IMR-90 (cell line): Measurements from ENCODE around the gene CWC25. TPM values are rescaled to one million over a fixed set of nuclear protein-coding genes. Genes with fewer than 3 reads are reported as not detected.

Experiments used
- ATAC-seq: fragments of 200-7000 bp; cut with Tn5 transposase; 2 replicates; pipeline ENCODE4 v1.9.1; 2020; ENCODE audit warnings: low read depth, mild to moderate bottlenecking, moderate library complexity
- BruUV-seq: library from RNA; stranded (reverse); fragments of 400-500 nt; replicated peaks from 2 replicates; lab custom pipeline; 2021; lab: Mats Ljungman, UMichigan
- CTCF ChIA-PET: fragments of 300-600 bp; formaldehyde crosslinking; extraction: SDS; loops from one replicate; lab custom pipeline; 2021; ENCODE audit warnings: antibody characterized with exemption; lab: Yijun Ruan, JAX
- POLR2A ChIA-PET: fragments of 300-600 bp; sonication (Branson Sonifier 250); formaldehyde crosslinking; loops from one replicate; lab custom pipeline; 2022; ENCODE audit warnings: antibody characterized with exemption; ENCODE audit not compliant: unreplicated experiment; lab: Charles Lee
- DNase-seq: peaks from one replicate; pipeline ENCODE4 v3.0.0; 2013
- H2AFZ ChIP-seq: replicated peaks from 2 replicates; pipeline ENCODE3; 2013; ENCODE audit warnings: low read length, mild to moderate bottlenecking; ENCODE audit not compliant: poor library complexity
- H2AK5ac ChIP-seq: 2 replicates; pipeline ENCODE4 v1.6.1; 2013; ENCODE audit warnings: low read depth, low read length, inconsistent platforms
- H2AK9ac ChIP-seq: replicated peaks from 2 replicates; pipeline ENCODE3; 2013; ENCODE audit warnings: mild to moderate bottlenecking, low read depth, low read length, moderate library complexity; ENCODE audit not compliant: poor library complexity
- H2BK120ac ChIP-seq: 2 replicates; pipeline ENCODE4 v1.6.1; 2013; ENCODE audit warnings: low read depth, low read length, inconsistent platforms
- H2BK15ac ChIP-seq: 3 replicates; pipeline ENCODE4 v1.6.1; 2013; ENCODE audit warnings: low read depth, low read length, inconsistent platforms
- H2BK20ac ChIP-seq: 2 replicates; pipeline ENCODE4 v1.6.1; 2013; ENCODE audit warnings: low read depth, mild to moderate bottlenecking, inconsistent platforms, low read length, moderate library complexity
- H2BK5ac ChIP-seq: 2 replicates; pipeline ENCODE4 v1.6.1; 2013; ENCODE audit warnings: mild to moderate bottlenecking, low read depth, low read length, inconsistent platforms; ENCODE audit not compliant: poor library complexity, severe bottlenecking
- H3K14ac ChIP-seq: replicated peaks from 2 replicates; pipeline ENCODE4 v1.6.1; 2013; ENCODE audit warnings: low read depth, low read length, inconsistent platforms
- H3K18ac ChIP-seq: 2 replicates; pipeline ENCODE4 v1.6.1; 2013; ENCODE audit warnings: low read depth, low read length, control low read depth
- H3K23ac ChIP-seq: 2 replicates; pipeline ENCODE4 v1.6.1; 2013; ENCODE audit warnings: low read depth, low read length, inconsistent platforms
- H3K27ac ChIP-seq: 2 replicates; pipeline ENCODE4 v1.5.1; 2013; ENCODE audit warnings: mild to moderate bottlenecking, control low read depth, low read length; ENCODE audit not compliant: insufficient read depth
- H3K27me3 ChIP-seq: 2 replicates; pipeline ENCODE4 v1.6.1; 2013; ENCODE audit warnings: low read length; ENCODE audit not compliant: control insufficient read depth, insufficient read depth
- H3K36me3 ChIP-seq: 2 replicates; pipeline ENCODE4 v1.6.1; 2013; ENCODE audit warnings: low read length, mixed read lengths; ENCODE audit not compliant: control insufficient read depth, insufficient read depth
- H3K4ac ChIP-seq: 2 replicates; pipeline ENCODE4 v1.6.1; 2013; ENCODE audit warnings: low read depth, low read length, inconsistent platforms
- H3K4me1 ChIP-seq: 2 replicates; pipeline ENCODE4 v1.6.1; 2013; ENCODE audit warnings: low read length, mixed read lengths; ENCODE audit not compliant: control insufficient read depth, insufficient read depth
- H3K4me2 ChIP-seq: 2 replicates; pipeline ENCODE4 v1.6.1; 2013; ENCODE audit warnings: low read depth, mild to moderate bottlenecking, control low read depth, low read length, moderate library complexity
- H3K4me3 ChIP-seq: 2 replicates; pipeline ENCODE4 v1.5.1; 2013; ENCODE audit warnings: low read depth, mild to moderate bottlenecking, control low read depth, low read length, moderate library complexity; ENCODE audit not compliant: insufficient read depth
- H3K56ac ChIP-seq: 2 replicates; pipeline ENCODE4 v1.6.1; 2013; ENCODE audit warnings: low read length, inconsistent platforms; ENCODE audit not compliant: insufficient read depth; ENCODE audit errors: extremely low read depth
- H3K79me1 ChIP-seq, 2 experiments: 2 replicates each; pipeline ENCODE4 v1.6.1; 2013; ENCODE audit warnings: low read length in 2 of 2, inconsistent platforms in 1 of 2, low read depth in 1 of 2
- H3K9ac ChIP-seq: 2 replicates; pipeline ENCODE4 v1.6.1; 2013; ENCODE audit warnings: low read depth, low read length, control low read depth
- H3K9me1 ChIP-seq: 2 replicates; pipeline ENCODE4 v1.6.1; 2013; ENCODE audit warnings: low read length, inconsistent platforms; ENCODE audit not compliant: insufficient read depth
- H3K9me3 ChIP-seq: 2 replicates; pipeline ENCODE4 v1.6.1; 2013; ENCODE audit warnings: low read length; ENCODE audit not compliant: control insufficient read depth, insufficient read depth
- H4K20me1 ChIP-seq: 2 replicates; pipeline ENCODE4 v1.6.1; 2013; ENCODE audit warnings: low read length, inconsistent platforms; ENCODE audit not compliant: insufficient read depth
- H4K5ac ChIP-seq: 2 replicates; pipeline ENCODE4 v1.6.1; 2013; ENCODE audit warnings: mild to moderate bottlenecking, low read depth, low read length, control low read depth
- H4K8ac ChIP-seq, 2 experiments: 2 replicates each; pipeline ENCODE4 v1.6.1; 2013; ENCODE audit warnings: low read depth in 2 of 2, low read length in 2 of 2, control low read depth in 1 of 2, inconsistent platforms in 1 of 2
- H4K91ac ChIP-seq: 2 replicates; pipeline ENCODE4 v1.6.1; 2013; ENCODE audit warnings: low read depth, low read length, inconsistent platforms; ENCODE audit not compliant: insufficient read depth
- BHLHE40 ChIP-seq: fragments of 150-350 bp; IDR thresholded peaks from 2 replicates; pipeline ENCODE4 v1.6.1; 2016; ENCODE audit warnings: mild to moderate bottlenecking, low read depth, low read length
- CEBPB ChIP-seq: IDR thresholded peaks from 2 replicates; pipeline ENCODE4 v1.6.1; 2012; ENCODE audit warnings: low read depth, low read length, improper control_type of control experiment
- CHD1 ChIP-seq: IDR thresholded peaks from 2 replicates; pipeline ENCODE4 v1.6.1; 2012; ENCODE audit warnings: low read depth, low read length, improper control_type of control experiment
- FOS ChIP-seq: fragments of 150-350 bp; IDR thresholded peaks from 2 replicates; pipeline ENCODE4 v1.6.1; 2016; ENCODE audit warnings: low read depth, low read length
- MAFK ChIP-seq: IDR thresholded peaks from 2 replicates; pipeline ENCODE4 v1.6.1; 2012; ENCODE audit warnings: low read depth, low read length, improper control_type of control experiment
- MAZ ChIP-seq: IDR thresholded peaks from 2 replicates; pipeline ENCODE4 v1.6.1; 2012; ENCODE audit warnings: low read depth, mild to moderate bottlenecking, low read length, improper control_type of control experiment, moderate library complexity, borderline replicate concordance
- MXI1 ChIP-seq: IDR thresholded peaks from 2 replicates; pipeline ENCODE4 v1.6.1; 2012; ENCODE audit warnings: low read depth, mild to moderate bottlenecking, low read length, moderate library complexity, borderline replicate concordance
- NFE2L2 ChIP-seq: fragments of 150-350 bp; IDR thresholded peaks from 2 replicates; pipeline ENCODE4 v1.6.1; 2016; ENCODE audit warnings: low read depth, mild to moderate bottlenecking, low read length
- POLR2A ChIP-seq: IDR thresholded peaks from 2 replicates; pipeline ENCODE4 v1.6.1; 2012; ENCODE audit warnings: mild to moderate bottlenecking, low read depth, low read length
- RAD21 ChIP-seq: IDR thresholded peaks from 2 replicates; pipeline ENCODE4 v1.6.1; 2012; ENCODE audit warnings: low read length, improper control_type of control experiment
- RCOR1 ChIP-seq: IDR thresholded peaks from 2 replicates; pipeline ENCODE4 v1.6.1; 2012; ENCODE audit warnings: mild to moderate bottlenecking, low read length, improper control_type of control experiment; ENCODE audit not compliant: insufficient replicate concordance
- RFX5 ChIP-seq: IDR thresholded peaks from 2 replicates; pipeline ENCODE4 v1.8.0; 2012; ENCODE audit warnings: low read depth, mild to moderate bottlenecking, low read length, moderate library complexity
- SMC3 ChIP-seq: fragments of 150-350 bp; IDR thresholded peaks from 2 replicates; pipeline ENCODE4 v1.6.1; 2016; ENCODE audit warnings: low read depth, mild to moderate bottlenecking, antibody characterized with exemption, low read length, moderate library complexity
- whole genome bisulfite sequencing, 2 experiments: methylation state at CpG; one replicate each; pipeline versions ENCODE4 v1.1.5 to v1.1.7; 2013; ENCODE audit warnings: missing lambda C conversion rate in 2 of 2; ENCODE audit not compliant: insufficient read length in 1 of 2; ENCODE audit errors: extremely low coverage in 2 of 2; 5-methylcytosine and 5-hydroxymethylcytosine counted together
- dilution Hi-C: fragments of 300-500 bp; cut with HindIII; formaldehyde crosslinking; loops from one replicate; pipeline ENCODE4 v1.14.3; 2018; ENCODE audit warnings: low sequenced_read_pairs; ENCODE audit not compliant: unreplicated experiment
- in situ Hi-C: fragments of 300-500 bp; cut with MboI; formaldehyde crosslinking; loops from 3 replicates; pipeline ENCODE4 v1.14.3; 2019; ENCODE audit warnings: low sequenced_read_pairs, inconsistent platforms, mixed read lengths
- intact Hi-C: fragments of 100-400 bp; cut with micrococcal nuclease; formaldehyde crosslinking; loops from 2 replicates; pipeline ENCODE4 v1.10.0; 2022
- polyA plus RNA-seq, 3 experiments: library from polyadenylated mRNA; depleted of rRNA; stranded (reverse); fragments of >200 nt; gene quantifications; 2 replicates each; pipeline ENCODE4 v1.2.3, GENCODE V29; 2012; ENCODE audit warnings: low replicate concordance in 1 of 3
- total RNA-seq: library from RNA; depleted of rRNA; stranded (reverse); fragments of >200 nt; gene quantifications from 2 replicates; pipeline ENCODE4 v1.2.3, GENCODE V29; 2012
- TF ChIP-seq, protein P1 (sequence below): conservative IDR thresholded peaks from 2 replicates; pipeline ENCODE4 v1.5.1; 2012; ENCODE audit warnings: mild to moderate bottlenecking, low read depth, low read length, improper control_type of control experiment
- TF ChIP-seq, protein P2 (sequence below): fragments of 150-350 bp; IDR thresholded peaks from 2 replicates; pipeline ENCODE4 v1.6.1; 2017; ENCODE audit warnings: mild to moderate bottlenecking, antibody characterized with exemption, low read length, low read depth
- TF ChIP-seq, protein P3 (sequence below): fragments of 150-350 bp; IDR thresholded peaks from 2 replicates; pipeline ENCODE4 v1.6.1; 2016; ENCODE audit warnings: low read depth, mild to moderate bottlenecking, low read length, moderate library complexity, borderline replicate concordance

Gene CWC25
- total and polyA plus RNA-seq, 2 of the 4 experiments (the other 2 are of a cell fraction) = 9.1 to 16.1 TPM

- Histone ChIP-seq H3K18ac (no peak overlapping the region), H4K8ac (no peak overlapping the region), H3K79me1 (peaks cover 28 to 73% of the 10 kb centered on the region in 2 experiments), H2AFZ (no peak overlapping the region), H2BK120ac (no peak overlapping the region), H3K9ac (no peak overlapping the region), H3K27ac (no peak overlapping the region), H3K9me1 (peaks cover 9% of the 10 kb centered on the region), H3K4me2 (no peak overlapping the region), H4K5ac (no peak overlapping the region), H2BK20ac (no peak overlapping the region), H3K4me3 (no peak overlapping the region), H3K14ac (no peak overlapping the region), H2BK5ac (no peak overlapping the region), H2BK15ac (no peak overlapping the region), H3K36me3 (peaks cover 28% of the 10 kb centered on the region), H2AK5ac (no peak overlapping the region; the same call in 1 of the 2 replicates), H3K23ac (no peak overlapping the region), H4K91ac (no peak overlapping the region), H2AK9ac (peak overlapping the region; percentile 5), H3K9me3 (no peaks in the 10 kb centered on the region), H3K4ac (no peak overlapping the region), H3K56ac (no peak overlapping the region), H3K4me1 (peaks cover 9% of the 10 kb centered on the region), H4K20me1 (peaks cover 35% of the 10 kb centered on the region), H3K27me3 (no peaks in the 10 kb centered on the region)
- no CpG with 5 or more reads among the region's 1 CpG for WGBS, 2 experiments
- ChIA-PET POLR2A (interaction anchor here (0.5 kb wide), 1 partner anchor 10 kb away, joined by 3 read pairs; no protein-coding TSS in a partner anchor), CTCF (no interaction called here)
- intact Hi-C loops (no loop called here), in situ Hi-C loops (no loop called here), dilution Hi-C loops (no loop called here)
- no TSS peak for BruUV-seq
- peak; percentile 19 for DNase-seq
- ATAC-seq = peak; percentile 64
- no peak for TF ChIP-seq FOS
- TF ChIP-seq, protein P1, sequence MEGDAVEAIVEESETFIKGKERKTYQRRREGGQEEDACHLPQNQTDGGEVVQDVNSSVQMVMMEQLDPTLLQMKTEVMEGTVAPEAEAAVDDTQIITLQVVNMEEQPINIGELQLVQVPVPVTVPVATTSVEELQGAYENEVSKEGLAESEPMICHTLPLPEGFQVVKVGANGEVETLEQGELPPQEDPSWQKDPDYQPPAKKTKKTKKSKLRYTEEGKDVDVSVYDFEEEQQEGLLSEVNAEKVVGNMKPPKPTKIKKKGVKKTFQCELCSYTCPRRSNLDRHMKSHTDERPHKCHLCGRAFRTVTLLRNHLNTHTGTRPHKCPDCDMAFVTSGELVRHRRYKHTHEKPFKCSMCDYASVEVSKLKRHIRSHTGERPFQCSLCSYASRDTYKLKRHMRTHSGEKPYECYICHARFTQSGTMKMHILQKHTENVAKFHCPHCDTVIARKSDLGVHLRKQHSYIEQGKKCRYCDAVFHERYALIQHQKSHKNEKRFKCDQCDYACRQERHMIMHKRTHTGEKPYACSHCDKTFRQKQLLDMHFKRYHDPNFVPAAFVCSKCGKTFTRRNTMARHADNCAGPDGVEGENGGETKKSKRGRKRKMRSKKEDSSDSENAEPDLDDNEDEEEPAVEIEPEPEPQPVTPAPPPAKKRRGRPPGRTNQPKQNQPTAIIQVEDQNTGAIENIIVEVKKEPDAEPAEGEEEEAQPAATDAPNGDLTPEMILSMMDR = no peak
- TF ChIP-seq, protein P2, sequence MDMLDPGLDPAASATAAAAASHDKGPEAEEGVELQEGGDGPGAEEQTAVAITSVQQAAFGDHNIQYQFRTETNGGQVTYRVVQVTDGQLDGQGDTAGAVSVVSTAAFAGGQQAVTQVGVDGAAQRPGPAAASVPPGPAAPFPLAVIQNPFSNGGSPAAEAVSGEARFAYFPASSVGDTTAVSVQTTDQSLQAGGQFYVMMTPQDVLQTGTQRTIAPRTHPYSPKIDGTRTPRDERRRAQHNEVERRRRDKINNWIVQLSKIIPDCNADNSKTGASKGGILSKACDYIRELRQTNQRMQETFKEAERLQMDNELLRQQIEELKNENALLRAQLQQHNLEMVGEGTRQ = no peak
- TF ChIP-seq, protein P3, sequence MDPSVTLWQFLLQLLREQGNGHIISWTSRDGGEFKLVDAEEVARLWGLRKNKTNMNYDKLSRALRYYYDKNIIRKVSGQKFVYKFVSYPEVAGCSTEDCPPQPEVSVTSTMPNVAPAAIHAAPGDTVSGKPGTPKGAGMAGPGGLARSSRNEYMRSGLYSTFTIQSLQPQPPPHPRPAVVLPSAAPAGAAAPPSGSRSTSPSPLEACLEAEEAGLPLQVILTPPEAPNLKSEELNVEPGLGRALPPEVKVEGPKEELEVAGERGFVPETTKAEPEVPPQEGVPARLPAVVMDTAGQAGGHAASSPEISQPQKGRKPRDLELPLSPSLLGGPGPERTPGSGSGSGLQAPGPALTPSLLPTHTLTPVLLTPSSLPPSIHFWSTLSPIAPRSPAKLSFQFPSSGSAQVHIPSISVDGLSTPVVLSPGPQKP = no peak
- TF ChIP-seq SMC3 = no peak
- TF ChIP-seq RFX5 = no peak
- TF ChIP-seq MXI1 = no peak
- TF ChIP-seq CHD1 = no peak
- TF ChIP-seq POLR2A = no peak
- TF ChIP-seq RAD21 = no peak
- no peak for TF ChIP-seq MAZ
- TF ChIP-seq CEBPB = no peak
- no peak for TF ChIP-seq BHLHE40
- no peak for TF ChIP-seq MAFK
- TF ChIP-seq RCOR1 = no peak
- TF ChIP-seq NFE2L2 = no peak
Measured at GRCh38 chr17:38789185-38789584, 35.9 kb downstream of the CWC25 start.
